Effector CD8-positive, alpha-beta T cell (primary cell): ENCODE measurements around the gene NT5C3A.

Experiments
- DNase-seq: peaks from one replicate; lab custom pipeline; 2025; lab: John Stamatoyannopoulos, UW

Gene NT5C3A

DNA sequence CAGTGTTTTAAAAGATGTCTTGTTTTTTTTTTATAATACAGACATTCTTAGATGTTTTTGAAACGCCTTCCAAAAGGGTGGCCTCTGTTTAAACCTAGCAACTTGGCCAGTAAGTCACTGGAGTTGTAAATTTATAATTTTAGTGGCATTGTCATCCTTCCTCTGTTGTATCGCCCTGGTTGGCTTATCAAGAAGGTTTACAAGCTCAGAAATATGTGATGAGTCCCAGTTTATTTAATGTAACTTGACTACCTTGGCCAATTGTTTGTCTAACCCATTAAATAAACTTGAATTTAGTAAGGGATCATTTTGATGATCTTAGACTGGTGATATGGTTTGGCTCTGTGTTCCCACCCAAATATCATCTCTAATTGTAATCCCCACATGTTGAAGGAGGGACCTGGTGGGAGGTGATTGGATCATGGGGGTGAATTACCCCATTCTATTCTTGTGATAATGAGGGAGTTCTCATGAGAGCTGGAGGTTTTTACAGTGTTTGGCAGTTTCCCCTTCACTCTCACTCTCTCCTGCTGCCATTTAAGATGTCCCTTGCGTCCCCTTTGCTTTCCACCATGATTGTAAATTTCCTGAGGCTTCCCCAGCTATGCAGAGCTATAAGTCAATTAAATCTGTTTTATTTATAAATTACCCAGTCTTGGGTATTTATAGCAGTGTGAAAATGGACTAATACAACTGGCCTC is 13.4 kb upstream of the NT5C3A start:
- DNase-seq = no peak

DNA sequence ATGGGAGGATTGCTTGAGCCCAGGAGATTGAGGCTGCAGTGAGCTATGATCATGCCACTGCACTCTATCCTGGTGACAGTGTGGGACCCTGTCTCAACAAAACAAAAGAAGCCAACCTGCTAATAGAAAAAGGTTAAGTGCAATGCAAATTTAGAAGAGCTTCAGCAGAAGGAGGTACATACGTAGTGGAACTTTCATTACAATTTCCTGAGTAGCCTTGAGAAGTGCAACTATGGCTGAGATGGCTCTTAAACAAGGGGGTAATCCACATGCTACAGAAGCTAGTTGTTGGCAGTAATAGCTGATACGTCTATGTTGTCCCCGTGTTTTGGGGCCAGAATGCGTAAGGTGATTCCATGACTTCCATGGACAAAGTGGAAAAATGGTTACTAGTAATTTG is 10.7 kb upstream of the NT5C3A start:
- DNase-seq = no peak

DNA sequence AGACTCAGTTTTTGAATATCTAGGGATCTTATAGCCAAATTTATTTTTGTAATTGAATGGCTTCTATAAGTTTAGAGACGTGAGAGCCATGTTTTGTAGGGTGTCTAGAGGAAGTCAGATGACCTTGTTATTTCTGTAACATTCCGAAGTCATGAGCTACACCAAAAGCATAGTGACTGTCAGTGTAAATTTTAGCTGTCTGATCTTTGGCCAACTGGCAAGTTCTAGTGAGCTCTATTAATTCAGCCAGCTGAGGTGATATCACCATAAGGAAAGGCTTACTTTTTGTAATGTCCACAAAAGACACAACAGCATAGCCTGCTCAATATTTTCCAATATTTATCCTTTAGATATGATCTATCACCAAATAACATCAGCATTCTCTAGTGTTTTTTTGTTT is 9.9 kb upstream of the NT5C3A start:
- DNase-seq = no peak

DNA sequence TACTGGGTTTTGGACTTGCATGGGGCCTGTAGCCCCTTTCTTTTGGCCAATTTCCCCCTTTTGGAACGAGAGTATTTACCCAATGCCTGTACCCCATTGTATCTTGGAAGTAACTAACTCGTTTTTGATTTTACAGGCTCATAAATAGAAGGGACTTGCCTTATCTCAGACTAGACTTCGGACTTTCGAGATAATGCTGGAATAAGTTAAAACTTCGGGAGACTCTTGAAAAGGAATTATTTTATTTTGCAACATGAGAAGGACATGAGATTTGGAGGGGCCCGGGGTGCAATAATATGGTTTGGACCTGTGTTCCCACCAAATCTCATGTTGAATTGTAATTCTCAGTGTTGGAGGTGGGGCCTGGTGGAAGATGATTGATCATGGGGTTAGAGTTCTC is 8.3 kb upstream of the NT5C3A start:
- no peak for DNase-seq

DNA sequence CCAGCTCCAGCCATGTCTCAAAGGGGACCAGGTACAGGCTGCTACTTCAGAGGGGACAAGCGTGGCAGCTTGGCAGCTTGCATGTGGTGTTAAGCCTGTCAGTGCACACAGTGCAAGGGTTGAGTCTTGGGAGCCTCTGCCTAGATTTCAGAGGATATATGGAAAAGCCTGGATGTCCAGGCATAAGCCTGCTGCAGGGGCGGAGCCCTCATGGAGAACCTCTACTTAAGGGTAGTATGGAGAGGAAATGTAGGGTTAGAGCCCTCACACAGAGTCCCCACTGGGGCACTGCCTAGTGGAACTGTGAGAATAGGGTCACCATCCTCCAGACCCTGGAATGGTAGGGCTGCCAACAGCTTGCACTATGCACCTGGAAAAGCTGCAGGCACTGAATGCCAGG is 7.7 kb upstream of the NT5C3A start:
- no peak for DNase-seq

DNA sequence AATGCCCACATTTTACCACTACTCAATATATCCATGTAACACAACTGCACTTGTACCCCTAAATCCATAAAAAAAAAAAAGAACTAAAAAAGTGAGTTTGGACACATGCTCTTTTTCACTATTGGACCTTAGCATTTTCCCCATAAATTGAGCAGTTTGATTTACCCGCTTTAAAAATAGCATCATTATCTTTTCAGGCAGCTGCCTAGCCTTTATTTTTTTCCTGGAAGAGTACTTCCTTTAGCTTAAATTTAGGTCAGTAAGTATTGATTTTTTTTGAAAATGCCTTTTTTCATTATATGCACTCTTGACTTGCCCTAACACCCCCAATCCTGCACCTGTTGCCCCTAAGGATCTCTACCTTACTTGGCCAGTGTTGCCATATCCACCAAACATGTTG is 5.3 kb upstream of the NT5C3A start:
- DNase-seq = no peak

DNA sequence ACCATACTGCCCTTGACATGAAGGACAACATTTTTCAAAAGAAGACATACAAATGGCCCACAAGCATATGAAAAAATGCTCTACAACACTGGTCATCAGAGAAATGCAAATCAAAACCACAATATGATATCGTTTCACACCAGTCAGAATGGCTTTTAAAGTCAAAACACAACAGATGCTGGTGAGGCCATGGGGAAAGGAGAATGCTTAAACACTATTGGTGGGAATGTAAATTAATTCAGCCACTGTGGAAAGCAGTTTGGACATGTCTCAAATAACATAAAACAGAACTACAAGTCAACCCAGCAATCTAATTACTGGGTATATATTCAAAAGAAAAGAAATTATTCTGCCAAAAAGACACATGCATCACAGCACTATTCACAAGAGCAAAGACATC is 4.2 kb upstream of the NT5C3A start:
- DNase-seq = no peak

DNA sequence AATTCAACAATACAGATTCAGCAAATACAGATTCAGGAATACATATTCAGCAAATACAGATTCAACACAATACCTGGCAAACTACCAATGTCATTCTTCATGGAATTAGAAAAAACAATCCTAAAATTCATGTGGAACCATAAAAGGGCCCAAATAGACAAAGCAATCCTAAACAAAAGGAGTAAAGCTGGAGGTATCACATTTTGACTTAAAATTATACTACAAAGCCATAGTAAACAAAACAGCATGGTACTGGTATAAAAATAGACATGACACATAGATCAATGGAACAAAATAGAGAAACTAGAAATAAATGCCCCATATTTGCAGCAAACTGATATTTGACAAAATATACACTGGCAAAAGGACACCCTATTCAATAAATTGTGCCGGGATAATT is 3.4 kb upstream of the NT5C3A start:
- DNase-seq = no peak

DNA sequence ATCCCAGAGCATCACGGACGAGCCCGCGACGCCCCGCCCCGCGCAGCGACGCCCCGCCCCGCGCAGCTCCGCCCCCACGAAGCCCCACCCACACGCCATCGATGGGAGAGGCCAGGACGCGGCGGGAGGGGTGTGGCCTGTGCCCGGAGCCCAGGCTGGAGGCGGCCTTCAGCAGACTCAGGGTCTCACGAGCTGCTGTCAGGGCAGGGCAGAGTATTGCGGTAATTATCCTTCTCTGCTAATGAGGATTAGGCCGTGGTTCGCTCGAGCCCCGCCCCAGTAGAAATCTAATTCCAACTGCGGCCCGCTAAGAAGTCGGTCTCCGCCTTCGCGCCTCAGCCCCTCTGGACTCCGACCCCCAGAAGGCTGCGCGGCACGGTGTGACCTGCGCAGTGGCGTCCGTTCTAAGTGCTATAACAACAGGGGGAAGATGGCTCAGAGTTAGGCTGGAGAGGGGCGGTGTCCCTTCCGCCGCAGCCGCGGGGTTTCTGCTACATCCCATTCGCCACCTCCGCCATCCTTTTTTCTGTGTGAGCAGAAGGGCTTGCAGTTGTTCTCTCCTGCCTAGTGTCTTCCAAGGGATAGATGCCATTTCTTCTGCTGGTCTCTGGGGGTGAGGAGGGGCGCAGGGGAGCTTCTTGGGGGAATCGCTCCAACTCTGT is 337 bp upstream of the NT5C3A start:
- peak; percentile 86 for DNase-seq

DNA sequence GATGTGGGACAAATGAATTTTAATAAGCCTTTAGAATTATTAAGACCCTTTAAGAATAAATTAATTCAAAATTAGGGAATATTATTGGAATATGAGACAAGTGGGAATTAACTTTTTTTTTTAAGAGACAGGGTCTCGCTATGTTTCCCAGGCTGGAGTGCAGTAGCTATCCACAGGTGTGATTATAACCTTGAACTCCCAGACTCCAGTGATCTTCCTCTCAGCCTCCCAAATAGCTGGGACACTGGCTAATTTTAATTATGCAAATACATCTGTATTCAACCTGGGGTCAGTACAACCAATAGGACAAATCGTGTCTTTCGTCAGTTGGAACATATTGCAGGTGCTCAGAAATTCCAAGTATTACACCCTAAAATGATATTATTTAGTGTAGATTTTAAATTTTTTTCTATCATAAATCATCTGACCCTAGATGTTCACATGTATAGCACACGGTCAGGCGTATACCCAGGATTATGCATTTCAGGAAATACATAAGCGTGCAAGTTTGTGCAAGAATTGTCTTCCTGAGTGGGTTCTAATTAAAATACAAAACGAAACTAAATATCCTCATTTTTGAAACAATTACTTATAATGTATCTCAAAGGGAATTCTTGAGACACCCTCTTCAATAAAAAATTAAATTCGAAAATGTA is 1.2 kb downstream of the NT5C3A start:
- no peak for DNase-seq

DNA sequence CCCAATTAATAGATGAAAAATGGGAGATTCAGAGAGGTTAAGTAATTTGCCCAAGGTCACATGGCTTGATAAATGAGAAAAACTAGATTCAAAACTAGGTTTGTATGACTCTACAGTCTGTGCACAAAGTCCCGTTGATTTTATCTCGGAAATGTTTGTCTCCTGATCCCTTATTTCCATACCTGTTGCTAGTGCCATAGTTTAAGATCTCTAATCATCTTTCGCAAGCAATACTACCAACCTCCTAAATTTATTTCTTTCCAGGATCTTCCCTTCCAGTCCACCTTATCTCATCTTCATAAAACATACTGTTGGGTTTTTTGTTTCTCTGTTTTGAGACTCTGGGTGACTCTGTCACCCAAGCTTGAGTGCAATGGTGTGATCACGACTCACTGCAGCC is 2.9 kb downstream of the NT5C3A start:
- no peak for DNase-seq

DNA sequence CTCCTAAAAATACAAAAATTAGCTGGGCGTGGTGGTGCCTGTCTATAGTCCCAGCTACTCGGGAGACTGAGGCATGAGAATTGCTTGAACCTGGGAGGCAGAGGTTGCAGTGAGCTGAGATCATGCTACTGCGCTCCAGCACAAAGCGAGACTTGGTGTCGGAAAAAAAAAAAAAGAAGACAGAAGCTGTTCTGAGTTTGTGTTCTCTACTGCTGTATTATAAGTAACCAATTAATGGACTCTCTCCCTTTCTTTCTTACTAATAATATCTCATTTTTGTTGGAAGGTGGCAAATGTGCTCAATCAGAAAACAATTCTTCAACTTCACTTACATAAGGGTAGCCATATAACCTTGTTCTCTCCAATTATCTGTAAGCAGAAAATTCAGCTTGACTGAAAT is 7.4 kb downstream of the NT5C3A start:
- no peak for DNase-seq

DNA sequence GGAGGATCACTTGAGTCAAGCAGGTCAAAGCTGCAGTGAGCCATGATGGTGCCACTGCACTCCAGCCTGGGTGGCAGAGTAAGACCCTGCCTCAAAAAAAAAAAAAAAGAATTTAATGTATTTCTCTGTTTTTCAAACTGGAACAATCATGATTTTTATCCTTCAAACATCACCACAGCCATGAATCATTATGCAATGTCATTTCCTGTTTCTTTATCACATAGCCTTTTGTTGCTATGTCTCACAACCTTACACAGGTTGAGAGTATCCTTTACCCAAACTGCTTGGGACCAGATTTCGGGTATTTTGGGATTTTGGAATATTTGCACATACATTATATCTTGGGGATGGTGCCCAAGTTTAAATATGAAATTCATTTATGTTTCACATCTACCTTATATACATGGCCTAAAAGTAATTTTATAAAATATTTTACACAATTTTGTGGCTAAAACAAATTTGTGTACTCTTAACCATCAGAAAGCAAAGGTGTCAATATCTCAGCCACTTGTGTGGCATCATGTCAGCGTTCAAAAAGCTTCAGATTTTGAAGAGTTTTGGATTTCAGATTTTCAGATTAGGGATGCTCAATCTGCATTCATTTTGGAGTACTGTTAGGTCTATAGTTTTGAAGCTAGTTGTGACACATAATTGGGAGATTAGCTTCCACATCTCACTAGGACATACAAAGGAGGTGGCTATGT is 8.2 kb downstream of the NT5C3A start:
- DNase-seq = no peak

DNA sequence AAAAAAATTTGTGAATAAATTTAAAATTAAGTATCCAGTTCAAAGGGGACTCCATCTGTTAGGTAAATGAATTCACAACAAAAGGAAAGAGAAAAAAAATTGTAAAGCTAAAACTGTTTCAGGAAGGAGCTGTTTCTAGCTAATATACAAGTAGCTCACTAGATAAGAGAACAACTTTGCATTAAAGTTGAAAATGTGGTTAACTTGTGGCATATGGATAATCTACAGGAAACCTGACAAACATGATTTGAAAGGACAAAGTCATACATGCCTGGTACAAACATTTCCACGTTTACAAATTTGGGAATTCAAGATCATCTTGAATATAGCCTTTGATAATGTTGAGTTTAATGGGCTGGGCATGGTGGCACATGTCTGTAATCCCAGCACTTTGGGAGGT is 8.9 kb downstream of the NT5C3A start:
- no peak for DNase-seq

DNA sequence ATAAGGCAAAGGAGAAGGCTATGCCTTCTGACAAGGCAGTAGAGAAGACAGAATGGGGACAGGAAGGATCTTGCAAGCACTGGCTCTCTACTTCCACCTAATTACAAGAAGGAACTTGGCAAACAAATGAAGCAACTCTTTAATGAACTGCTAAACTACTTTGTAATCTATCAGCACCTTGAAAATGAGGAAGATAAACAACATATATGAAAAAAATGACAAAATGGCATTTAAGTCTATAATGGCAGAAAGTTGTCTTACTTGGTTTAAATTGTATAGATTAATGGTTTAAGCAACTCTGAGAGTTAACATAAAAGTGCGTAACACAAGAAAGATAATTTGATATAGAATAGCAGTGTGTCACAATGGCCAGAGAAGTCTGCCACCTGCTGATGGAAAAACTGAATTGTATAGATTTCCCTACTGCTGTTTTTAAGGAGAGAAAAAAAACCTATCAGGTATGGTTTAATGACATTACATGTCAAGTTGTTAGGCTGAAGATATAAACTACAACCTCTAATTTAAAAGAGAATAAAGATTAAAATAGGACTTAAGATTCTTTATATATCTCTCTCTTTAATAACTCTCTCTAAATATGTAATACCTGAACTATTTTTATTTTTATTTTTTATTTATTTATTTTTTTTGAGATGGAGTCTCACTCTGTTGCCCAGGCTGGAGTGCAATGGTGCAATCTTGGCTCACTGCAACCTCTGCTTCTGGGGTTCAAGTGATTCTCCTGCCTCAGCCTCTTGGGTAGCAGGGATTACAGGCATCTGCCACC is 11.8 kb downstream of the NT5C3A start:
- no peak for DNase-seq

DNA sequence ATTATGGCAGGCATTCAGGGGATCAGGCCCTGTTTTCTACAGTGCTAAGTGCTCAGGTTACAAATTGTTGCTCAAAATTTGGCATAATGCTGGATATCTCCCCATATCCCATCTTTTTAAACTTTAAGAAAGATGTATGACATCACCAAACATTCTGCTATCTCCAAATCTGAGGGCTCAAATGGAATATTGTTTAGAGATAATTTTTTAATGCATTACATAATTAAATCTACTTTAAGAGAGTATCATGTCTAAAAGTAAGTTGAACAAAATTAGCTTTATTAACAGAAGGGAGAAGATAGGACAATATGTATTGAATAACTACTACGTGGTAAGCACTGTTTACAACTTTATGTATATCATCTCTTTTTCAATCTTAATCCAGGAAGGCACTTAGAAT is 13.9 kb downstream of the NT5C3A start:
- no peak for DNase-seq

DNA sequence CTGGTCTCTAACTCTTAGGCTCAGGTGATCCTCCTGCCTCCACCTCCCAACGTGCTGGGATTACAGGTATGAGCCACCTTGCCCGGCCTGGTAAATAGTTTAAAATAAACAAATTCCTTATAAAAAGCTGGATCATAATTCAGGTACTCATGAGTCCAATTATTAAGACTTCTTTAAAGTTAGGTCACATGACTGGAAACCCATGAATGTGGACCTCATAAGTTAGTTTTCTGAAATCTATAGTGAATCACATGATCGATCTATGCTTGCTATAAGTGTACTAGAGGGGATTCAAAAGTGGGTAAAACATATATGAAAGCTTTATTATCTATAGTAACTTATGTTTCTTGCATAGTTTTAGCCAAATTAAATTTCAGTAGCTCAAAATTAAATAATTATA is 14.3 kb downstream of the NT5C3A start:
- no peak for DNase-seq

DNA sequence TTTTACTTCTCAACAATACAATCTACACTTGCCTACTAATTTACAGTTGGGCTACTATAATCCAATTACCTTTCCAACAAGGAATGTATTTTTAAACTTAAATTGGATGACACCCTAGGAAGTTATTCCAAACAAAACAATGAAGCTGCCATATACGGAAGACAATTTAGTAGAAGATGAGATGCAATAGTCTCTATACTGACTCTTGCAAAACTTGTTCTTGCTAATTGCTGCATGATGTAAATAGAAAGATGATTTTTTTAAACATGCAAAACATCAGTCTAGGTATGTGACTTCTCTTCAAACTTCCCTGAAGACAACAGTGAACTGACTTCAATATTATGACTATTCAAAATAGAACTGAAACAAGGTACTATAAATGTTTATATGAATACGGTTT is 17.6 kb downstream of the NT5C3A start:
- DNase-seq = no peak

DNA sequence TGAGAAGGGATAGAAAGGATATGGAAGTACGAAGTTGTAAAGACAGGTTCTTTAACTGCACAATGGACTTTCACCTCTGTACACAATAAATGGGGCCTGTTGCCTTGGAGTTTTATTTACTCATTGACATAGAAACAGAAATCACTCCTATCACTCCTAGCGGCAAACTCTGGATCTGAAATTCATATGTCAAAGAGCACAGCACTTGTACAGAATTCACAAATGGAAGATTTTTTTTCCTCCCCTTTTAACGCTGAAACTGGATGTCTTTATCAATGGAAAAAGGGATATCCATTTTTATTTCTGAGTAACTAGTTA is 18.2 kb downstream of the NT5C3A start:
- no peak for DNase-seq

DNA sequence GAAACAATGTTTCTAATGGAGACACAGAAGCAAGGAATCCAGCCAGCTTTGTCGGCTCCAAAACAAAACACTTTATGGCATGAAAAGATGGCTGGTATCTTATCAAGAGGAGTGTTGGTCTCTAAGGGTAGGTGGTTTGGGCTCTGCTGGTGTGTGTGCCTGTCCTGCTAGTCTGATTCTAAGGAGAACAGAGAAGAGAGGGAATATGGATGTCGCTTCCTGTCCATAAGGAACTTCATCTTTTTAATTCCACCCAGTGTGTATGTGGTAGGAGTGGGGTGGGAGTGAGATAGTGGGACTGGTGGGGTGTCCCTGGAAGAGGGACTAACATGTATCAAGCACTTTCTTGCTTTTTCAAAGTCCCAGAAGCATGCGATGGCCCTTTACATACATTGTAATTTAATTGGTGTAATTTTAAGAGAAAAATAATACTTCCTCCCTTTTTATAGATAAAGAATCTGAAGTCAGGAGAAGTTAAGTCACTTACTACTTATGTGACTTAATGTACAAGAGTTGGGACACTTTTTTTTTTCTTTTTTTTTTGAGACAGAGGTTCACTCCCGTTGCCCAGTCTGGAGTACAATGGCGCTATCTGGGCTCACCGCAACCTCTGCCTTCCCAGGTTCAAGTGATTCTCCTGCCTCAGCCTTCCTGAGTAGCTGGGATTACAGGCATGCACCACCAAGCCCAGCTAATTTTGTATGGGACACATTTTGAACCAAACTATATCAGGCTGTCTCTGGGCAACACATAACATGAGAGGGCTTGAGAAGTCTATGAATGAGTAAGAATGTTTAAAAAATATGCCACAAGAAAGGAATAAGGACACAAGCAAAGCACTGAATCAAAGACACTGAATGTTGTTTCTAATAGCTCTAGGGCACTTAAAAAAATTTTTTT is 18.8 kb downstream of the NT5C3A start:
- DNase-seq = no peak
